Neural cell (in vitro differentiated cells): ENCODE results near the gene SCP2.
A peak's percentile ranks its signal among the peaks of the same experiment; 100 is the strongest.

Source experiments
- CTCF ChIP-seq: fragments of 450-650 bp; IDR thresholded peaks from 2 replicates; pipeline ENCODE4 v1.5.1; 2014; ENCODE audit warnings: antibody characterized with exemption, mild to moderate bottlenecking, moderate library complexity; ENCODE audit not compliant: poor library complexity, severe bottlenecking
- POLR2AphosphoS5 ChIP-seq: IDR thresholded peaks from 2 replicates; pipeline ENCODE4 v1.6.1; 2012

- TF ChIP-seq POLR2AphosphoS5 (peak; percentile 27), CTCF (no peak)
These were observed 87.9 kb downstream of the SCP2 start for GRCh38 chr1:53014791-53015507.
